ENCODE data around the gene CCR7. TPM values are rescaled to one million over a fixed set of nuclear protein-coding genes. Genes with fewer than 3 reads are reported as not detected.

The CCR7 gene
- total RNA-seq, 6 donors from 2014 or later: 0.30 to 2.8 (median 1.4) TPM; not detected in 2

GRCh38 chr17:40597556-40598300 is 32.5 kb upstream of the CCR7 start:
- Histone ChIP-seq H3K9me3 (no peaks in the 10 kb centered on the region), H3K27ac (peak overlapping the region in 2 of 4 donors; percentile 30 to 53), H3K4me1 (no peaks in the 10 kb centered on the region), H3K27me3 (no peaks in the 10 kb centered on the region), H3K4me3 (no peak overlapping the region), H3K36me3 (no peaks in the 10 kb centered on the region)
- ATAC-seq (ENCODE audit: low FRiP score in 2 of 2) (peak in 1 of 2 donors; percentile 8), DNase-seq (no peak)
- WGBS, 2 donors: 85 to 94% methylated on average over 9 of the region's 9 CpGs
- TF ChIP-seq, protein P1, sequence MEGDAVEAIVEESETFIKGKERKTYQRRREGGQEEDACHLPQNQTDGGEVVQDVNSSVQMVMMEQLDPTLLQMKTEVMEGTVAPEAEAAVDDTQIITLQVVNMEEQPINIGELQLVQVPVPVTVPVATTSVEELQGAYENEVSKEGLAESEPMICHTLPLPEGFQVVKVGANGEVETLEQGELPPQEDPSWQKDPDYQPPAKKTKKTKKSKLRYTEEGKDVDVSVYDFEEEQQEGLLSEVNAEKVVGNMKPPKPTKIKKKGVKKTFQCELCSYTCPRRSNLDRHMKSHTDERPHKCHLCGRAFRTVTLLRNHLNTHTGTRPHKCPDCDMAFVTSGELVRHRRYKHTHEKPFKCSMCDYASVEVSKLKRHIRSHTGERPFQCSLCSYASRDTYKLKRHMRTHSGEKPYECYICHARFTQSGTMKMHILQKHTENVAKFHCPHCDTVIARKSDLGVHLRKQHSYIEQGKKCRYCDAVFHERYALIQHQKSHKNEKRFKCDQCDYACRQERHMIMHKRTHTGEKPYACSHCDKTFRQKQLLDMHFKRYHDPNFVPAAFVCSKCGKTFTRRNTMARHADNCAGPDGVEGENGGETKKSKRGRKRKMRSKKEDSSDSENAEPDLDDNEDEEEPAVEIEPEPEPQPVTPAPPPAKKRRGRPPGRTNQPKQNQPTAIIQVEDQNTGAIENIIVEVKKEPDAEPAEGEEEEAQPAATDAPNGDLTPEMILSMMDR (IDR thresholded peaks at IDR 0.05): no peak
- no peak for TF ChIP-seq POLR2AphosphoS5 (IDR thresholded peaks at IDR 0.05)
- no peak for TF ChIP-seq EP300 (IDR thresholded peaks at IDR 0.05)
- no peak for TF ChIP-seq POLR2A (IDR thresholded peaks at IDR 0.05)

DNA sequence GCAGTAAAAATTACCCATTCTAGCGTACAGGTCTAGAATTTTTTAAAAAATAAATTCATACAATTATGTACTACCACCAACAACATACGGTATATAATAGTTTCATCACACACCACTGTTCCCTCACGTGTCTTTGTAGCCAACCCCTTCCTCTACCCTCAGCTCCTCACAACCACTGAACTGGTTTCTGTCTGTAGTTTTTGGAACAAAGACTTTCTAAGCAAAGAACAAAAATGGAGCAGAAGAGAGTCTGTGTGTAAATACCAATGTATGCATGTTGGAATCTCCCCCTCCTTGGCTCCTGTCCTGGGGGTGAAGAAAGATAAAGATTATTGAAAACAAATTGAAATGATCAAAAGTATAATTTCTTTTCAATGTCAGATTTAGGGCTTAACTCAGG is 31.9 kb upstream of the CCR7 start:
- ATAC-seq (ENCODE audit: low FRiP score in 2 of 2): no peak
- H3K9me3 ChIP-seq: no peaks in the 10 kb centered on the region
- no peaks in the 10 kb centered on the region for H3K4me1 ChIP-seq
- H3K27ac ChIP-seq: no peak overlapping the region
- WGBS, 2 donors: 84 to 92% methylated on average over 3 of the region's 3 CpGs
- TF ChIP-seq POLR2AphosphoS5 (IDR thresholded peaks at IDR 0.05) (no peak), EP300 (IDR thresholded peaks at IDR 0.05) (no peak)
- TF ChIP-seq, protein P1 (IDR thresholded peaks at IDR 0.05): no peak
- no peak overlapping the region for H3K4me3 ChIP-seq
- H3K36me3 ChIP-seq: no peaks in the 10 kb centered on the region
- no peaks in the 10 kb centered on the region for H3K27me3 ChIP-seq
- no peak for DNase-seq

DNA sequence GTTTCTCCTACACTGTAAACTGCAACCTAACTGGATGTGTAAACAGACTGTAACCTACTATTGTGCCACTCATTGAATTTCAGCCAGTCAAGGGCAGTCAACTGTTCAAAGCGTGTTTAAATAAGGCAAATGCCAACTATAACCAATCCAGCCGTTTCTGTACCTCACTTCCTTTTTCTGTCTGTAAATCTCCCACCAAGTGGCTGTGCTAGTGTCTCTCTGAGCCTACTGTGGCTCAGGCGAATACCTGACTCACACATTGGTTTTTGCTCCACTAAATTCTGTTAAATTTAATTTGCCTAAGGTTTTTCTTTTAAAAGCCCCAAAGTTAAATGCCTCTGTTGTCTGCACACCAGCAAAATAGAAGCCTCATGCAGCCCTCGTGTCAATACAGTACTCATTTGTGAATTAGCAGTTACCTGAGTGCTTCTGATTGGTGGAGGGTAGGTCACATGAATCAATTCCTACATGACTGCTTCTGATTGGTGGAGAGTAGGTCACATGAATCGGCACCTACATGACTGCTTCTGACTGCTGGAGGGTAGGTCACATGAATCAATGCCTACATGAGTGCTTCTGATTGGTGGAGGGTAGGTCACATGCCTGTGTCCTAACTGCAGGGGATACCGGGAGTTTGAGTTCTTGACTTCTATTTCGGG is 31.1 kb upstream of the CCR7 start:
- H3K27me3 ChIP-seq: no peaks in the 10 kb centered on the region
- H3K4me1 ChIP-seq: no peaks in the 10 kb centered on the region
- H3K9me3 ChIP-seq: no peaks in the 10 kb centered on the region
- WGBS, 2 donors: 57 to 64% methylated on average over 6 to 7 of the region's 7 CpGs
- H3K36me3 ChIP-seq: no peaks in the 10 kb centered on the region
- TF ChIP-seq POLR2AphosphoS5 (IDR thresholded peaks at IDR 0.05): no peak
- TF ChIP-seq EP300 (IDR thresholded peaks at IDR 0.05): no peak
- no peak for TF ChIP-seq POLR2A (IDR thresholded peaks at IDR 0.05)
- TF ChIP-seq, protein P1 (IDR thresholded peaks at IDR 0.05): no peak
- DNase-seq (no peak), ATAC-seq (ENCODE audit: low FRiP score in 2 of 2) (no peak)
- no peak overlapping the region for H3K4me3 ChIP-seq
- no peak overlapping the region for H3K27ac ChIP-seq

DNA sequence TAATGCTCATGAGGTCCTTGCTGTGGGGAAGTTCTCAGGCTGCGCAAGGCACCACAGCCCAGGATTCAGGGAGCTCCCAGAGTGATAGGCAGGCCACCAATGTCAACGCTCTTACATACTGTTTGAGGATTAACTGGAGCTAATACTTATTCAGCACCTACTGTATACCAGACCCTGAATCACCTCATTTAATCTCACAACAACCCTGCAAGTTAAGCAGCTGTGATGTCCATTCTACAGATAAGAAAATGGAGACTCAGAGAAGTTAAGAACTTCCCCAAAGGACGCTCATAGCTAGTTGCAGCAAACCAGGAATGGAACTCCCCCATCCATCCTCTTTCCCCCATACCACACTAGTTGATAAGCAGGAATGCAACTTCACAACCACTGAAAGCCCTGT is 25.5 kb upstream of the CCR7 start:
- Histone ChIP-seq H3K4me1 (no peaks in the 10 kb centered on the region), H3K4me3 (no peak overlapping the region), H3K36me3 (no peaks in the 10 kb centered on the region), H3K27me3 (no peaks in the 10 kb centered on the region), H3K27ac (no peak overlapping the region), H3K9me3 (no peaks in the 10 kb centered on the region)
- no peak for DNase-seq
- ATAC-seq (ENCODE audit: low FRiP score in 2 of 2): no peak
- WGBS, 2 donors: 94 to 95% methylated on average over 2 to 3 of the region's 3 CpGs
- TF ChIP-seq EP300 (IDR thresholded peaks at IDR 0.05): no peak
- no peak for TF ChIP-seq POLR2A (IDR thresholded peaks at IDR 0.05)
- TF ChIP-seq, protein P1 (IDR thresholded peaks at IDR 0.05): no peak
